Measurements from ENCODE around the gene BIN1.

- no peak for TF ChIP-seq CTCF (IDR thresholded peaks at IDR 0.05; ENCODE audit: low read depth, low read length)
- no peak for TF ChIP-seq EZH2phosphoT487 (IDR thresholded peaks at IDR 0.05; ENCODE audit: low read depth)
Observed at GRCh38 chr2:127020536-127020935, 86.4 kb downstream of the BIN1 start.
